HepG2 (cell line): ENCODE measurements around the gene CCDC142. TPM values are rescaled to one million over a fixed set of nuclear protein-coding genes. Genes with fewer than 3 reads are reported as not detected.

ENCODE experiments used
- DR1 ChIP-seq: sonication (generic); formaldehyde crosslinking; IDR thresholded peaks from 2 replicates; pipeline ENCODE4 v1.8.0; 2021; ENCODE audit warnings: mild to moderate bottlenecking, missing genetic modification reagents, inconsistent platforms
- HNRNPL ChIP-seq: fragments of 200-400 bp; formaldehyde crosslinking; IDR thresholded peaks from 2 replicates; pipeline ENCODE4 v1.6.1; 2017; ENCODE audit warnings: mild to moderate bottlenecking, low read depth, low read length
- PRMT3 ChIP-seq: sonication (generic); formaldehyde crosslinking; IDR thresholded peaks from 2 replicates; pipeline ENCODE4 v1.8.1; 2022; ENCODE audit warnings: low read depth, mild to moderate bottlenecking, moderate library complexity, missing genetic modification reagents, borderline replicate concordance
- REL ChIP-seq: sonication (generic); formaldehyde crosslinking; conservative IDR thresholded peaks from 2 replicates; pipeline ENCODE4 v1.8.0; 2022; ENCODE audit warnings: mild to moderate bottlenecking, missing genetic modification reagents, moderate library complexity
- YY1 ChIP-seq: IDR thresholded peaks from 2 replicates; pipeline ENCODE4 v1.6.1; 2011; ENCODE audit warnings: low read length, low read depth, moderate library complexity, mild to moderate bottlenecking; ENCODE audit not compliant: insufficient read depth, insufficient replicate concordance
- ZMYM3 ChIP-seq: sonication (generic); formaldehyde crosslinking; IDR thresholded peaks from 2 replicates; pipeline ENCODE4 v1.5.1; 2020; ENCODE audit warnings: mild to moderate bottlenecking, missing genetic modification reagents
- ZNF264 ChIP-seq: sonication (generic); formaldehyde crosslinking; IDR thresholded peaks from 2 replicates; pipeline ENCODE4 v1.4.0; 2020; ENCODE audit warnings: missing genetic modification reagents
- ZNF879 ChIP-seq: sonication (generic); formaldehyde crosslinking; IDR thresholded peaks from 2 replicates; pipeline ENCODE4 v1.8.1; 2023; ENCODE audit warnings: missing genetic modification reagents
- polyA plus RNA-seq, 8 experiments: library from polyadenylated mRNA; depleted of rRNA in 3 of 8; stranded (reverse) in 7 of 8; unstranded in 1 of 8; fragments of >200 nt; fragmentation: Illumina TruSeq in 4 of 8; extraction: Trizol in 4 of 8; gene quantifications; 2 replicates each; pipeline versions ENCODE4 v1.2.1 to v1.2.3, GENCODE V29; 2011 to 2016; ENCODE audit warnings: low read depth in 4 of 8, missing spikeins in 1 of 8, mixed read lengths in 1 of 8; ENCODE audit not compliant: insufficient read depth in 1 of 8
- total RNA-seq, 5 experiments: library from RNA; depleted of rRNA; stranded (reverse); fragments of >200 nt; fragmentation: Illumina TruSeq; extraction: Trizol; gene quantifications; 2 replicates each; pipeline ENCODE4 v1.2.3, GENCODE V29; 2016; ENCODE audit warnings: low read depth in 1 of 5
- TF ChIP-seq, protein P1 (sequence below): IDR thresholded peaks from 2 replicates; pipeline ENCODE4 v1.6.1; 2016; ENCODE audit warnings: mild to moderate bottlenecking
- TF ChIP-seq, protein P2 (sequence below): sonication (generic); formaldehyde crosslinking; IDR thresholded peaks from 2 replicates; pipeline ENCODE4 v1.4.0; 2020; ENCODE audit warnings: missing genetic modification reagents, borderline replicate concordance
- TF ChIP-seq, protein P3 (sequence below): sonication (generic); formaldehyde crosslinking; IDR thresholded peaks from 2 replicates; pipeline ENCODE4 v1.4.0; 2020; ENCODE audit warnings: mild to moderate bottlenecking, missing genetic modification reagents
- TF ChIP-seq, protein P4 (sequence below): sonication (generic); formaldehyde crosslinking; IDR thresholded peaks from 2 replicates; pipeline ENCODE4 v1.4.0; 2020; ENCODE audit warnings: missing genetic modification reagents
- TF ChIP-seq, protein P5 (sequence below): sonication (generic); formaldehyde crosslinking; IDR thresholded peaks from 2 replicates; pipeline ENCODE4 v1.4.0; 2020; ENCODE audit warnings: missing genetic modification reagents, borderline replicate concordance
- TF ChIP-seq, protein P6 (sequence below): IDR thresholded peaks from 2 replicates; pipeline ENCODE4 v1.6.1; 2012; ENCODE audit warnings: low read length, improper control_type of control experiment

CCDC142 gene
- total and polyA plus RNA-seq, 2 of the 13 experiments (the other 11 are each of a cell fraction or from before 2014, with no cell fraction given), result 14.7 to 30.4 TPM

DNA sequence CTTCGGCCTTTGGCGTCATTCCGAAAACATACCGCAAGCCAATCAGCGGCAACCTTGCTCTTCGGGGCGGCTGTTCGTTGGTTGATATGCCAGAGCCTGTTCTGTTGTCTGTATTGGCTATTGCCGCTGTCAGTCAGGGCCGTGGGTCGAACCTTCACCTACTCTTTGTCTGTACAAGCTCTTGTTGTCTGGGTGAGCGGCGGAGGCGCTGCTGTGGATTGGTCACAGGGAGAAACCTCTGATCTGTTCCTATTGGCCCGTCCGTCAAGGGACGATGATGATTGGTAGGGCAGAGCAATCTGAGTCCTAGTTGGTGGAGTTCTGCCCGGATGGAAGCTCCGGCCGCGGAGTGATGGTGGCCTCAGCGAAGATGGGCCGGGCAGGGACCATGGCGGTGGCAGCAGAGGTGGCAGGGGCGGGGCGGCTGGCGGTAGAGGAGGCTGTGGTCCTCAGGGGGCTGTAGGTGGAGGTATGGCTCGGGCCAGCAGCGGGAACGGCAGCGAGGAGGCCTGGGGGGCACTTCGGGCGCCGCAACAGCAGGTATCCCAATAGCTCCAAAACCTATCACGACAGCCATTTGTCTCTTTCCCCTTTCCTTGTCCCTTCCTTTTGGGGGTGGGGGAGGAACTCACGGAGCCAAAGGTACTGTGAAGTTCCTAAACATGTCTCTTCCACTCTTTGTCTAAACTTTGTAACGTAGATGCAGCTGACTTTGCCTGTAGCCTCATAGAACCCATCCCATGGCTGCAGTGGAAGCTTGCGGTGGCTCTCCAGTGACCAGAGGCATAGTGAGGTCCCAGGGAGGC is 24.5 kb downstream of the CCDC142 start, which contains the start of gene WBP1 (continued):
- TF ChIP-seq ZMYM3 (CRISPR knock-in tag) (no peak), PRMT3 (CRISPR knock-in tag) (no peak), ZNF879 (CRISPR knock-in tag) (no peak; the same call in 1 of the 2 replicates), HNRNPL (no peak), ZNF264 (CRISPR knock-in tag) (no peak; the same call in 1 of the 2 replicates), DR1 (CRISPR knock-in tag) (peak; percentile 87), REL (CRISPR knock-in tag) (no peak), YY1 (peak; percentile 88)
- TF ChIP-seq, protein P1, sequence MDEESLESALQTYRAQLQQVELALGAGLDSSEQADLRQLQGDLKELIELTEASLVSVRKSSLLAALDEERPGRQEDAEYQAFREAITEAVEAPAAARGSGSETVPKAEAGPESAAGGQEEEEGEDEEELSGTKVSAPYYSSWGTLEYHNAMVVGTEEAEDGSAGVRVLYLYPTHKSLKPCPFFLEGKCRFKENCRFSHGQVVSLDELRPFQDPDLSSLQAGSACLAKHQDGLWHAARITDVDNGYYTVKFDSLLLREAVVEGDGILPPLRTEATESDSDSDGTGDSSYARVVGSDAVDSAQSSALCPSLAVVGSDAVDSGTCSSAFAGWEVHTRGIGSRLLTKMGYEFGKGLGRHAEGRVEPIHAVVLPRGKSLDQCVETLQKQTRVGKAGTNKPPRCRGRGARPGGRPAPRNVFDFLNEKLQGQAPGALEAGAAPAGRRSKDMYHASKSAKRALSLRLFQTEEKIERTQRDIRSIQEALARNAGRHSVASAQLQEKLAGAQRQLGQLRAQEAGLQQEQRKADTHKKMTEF (CRISPR knock-in tag), result no peak
- TF ChIP-seq, protein P2, sequence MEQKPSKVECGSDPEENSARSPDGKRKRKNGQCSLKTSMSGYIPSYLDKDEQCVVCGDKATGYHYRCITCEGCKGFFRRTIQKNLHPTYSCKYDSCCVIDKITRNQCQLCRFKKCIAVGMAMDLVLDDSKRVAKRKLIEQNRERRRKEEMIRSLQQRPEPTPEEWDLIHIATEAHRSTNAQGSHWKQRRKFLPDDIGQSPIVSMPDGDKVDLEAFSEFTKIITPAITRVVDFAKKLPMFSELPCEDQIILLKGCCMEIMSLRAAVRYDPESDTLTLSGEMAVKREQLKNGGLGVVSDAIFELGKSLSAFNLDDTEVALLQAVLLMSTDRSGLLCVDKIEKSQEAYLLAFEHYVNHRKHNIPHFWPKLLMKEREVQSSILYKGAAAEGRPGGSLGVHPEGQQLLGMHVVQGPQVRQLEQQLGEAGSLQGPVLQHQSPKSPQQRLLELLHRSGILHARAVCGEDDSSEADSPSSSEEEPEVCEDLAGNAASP, result no peak
- TF ChIP-seq, protein P3, sequence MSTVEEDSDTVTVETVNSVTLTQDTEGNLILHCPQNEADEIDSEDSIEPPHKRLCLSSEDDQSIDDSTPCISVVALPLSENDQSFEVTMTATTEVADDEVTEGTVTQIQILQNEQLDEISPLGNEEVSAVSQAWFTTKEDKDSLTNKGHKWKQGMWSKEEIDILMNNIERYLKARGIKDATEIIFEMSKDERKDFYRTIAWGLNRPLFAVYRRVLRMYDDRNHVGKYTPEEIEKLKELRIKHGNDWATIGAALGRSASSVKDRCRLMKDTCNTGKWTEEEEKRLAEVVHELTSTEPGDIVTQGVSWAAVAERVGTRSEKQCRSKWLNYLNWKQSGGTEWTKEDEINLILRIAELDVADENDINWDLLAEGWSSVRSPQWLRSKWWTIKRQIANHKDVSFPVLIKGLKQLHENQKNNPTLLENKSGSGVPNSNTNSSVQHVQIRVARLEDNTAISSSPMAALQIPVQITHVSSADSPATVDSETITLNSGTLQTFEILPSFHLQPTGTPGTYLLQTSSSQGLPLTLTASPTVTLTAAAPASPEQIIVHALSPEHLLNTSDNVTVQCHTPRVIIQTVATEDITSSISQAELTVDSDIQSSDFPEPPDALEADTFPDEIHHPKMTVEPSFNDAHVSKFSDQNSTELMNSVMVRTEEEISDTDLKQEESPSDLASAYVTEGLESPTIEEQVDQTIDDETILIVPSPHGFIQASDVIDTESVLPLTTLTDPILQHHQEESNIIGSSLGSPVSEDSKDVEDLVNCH (CRISPR knock-in tag), result no peak
- TF ChIP-seq, protein P4, sequence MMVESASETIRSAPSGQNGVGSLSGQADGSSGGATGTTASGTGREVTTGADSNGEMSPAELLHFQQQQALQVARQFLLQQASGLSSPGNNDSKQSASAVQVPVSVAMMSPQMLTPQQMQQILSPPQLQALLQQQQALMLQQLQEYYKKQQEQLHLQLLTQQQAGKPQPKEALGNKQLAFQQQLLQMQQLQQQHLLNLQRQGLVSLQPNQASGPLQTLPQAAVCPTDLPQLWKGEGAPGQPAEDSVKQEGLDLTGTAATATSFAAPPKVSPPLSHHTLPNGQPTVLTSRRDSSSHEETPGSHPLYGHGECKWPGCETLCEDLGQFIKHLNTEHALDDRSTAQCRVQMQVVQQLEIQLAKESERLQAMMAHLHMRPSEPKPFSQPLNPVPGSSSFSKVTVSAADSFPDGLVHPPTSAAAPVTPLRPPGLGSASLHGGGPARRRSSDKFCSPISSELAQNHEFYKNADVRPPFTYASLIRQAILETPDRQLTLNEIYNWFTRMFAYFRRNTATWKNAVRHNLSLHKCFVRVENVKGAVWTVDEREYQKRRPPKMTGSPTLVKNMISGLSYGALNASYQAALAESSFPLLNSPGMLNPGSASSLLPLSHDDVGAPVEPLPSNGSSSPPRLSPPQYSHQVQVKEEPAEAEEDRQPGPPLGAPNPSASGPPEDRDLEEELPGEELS (CRISPR knock-in tag), result no peak
- TF ChIP-seq, protein P5, sequence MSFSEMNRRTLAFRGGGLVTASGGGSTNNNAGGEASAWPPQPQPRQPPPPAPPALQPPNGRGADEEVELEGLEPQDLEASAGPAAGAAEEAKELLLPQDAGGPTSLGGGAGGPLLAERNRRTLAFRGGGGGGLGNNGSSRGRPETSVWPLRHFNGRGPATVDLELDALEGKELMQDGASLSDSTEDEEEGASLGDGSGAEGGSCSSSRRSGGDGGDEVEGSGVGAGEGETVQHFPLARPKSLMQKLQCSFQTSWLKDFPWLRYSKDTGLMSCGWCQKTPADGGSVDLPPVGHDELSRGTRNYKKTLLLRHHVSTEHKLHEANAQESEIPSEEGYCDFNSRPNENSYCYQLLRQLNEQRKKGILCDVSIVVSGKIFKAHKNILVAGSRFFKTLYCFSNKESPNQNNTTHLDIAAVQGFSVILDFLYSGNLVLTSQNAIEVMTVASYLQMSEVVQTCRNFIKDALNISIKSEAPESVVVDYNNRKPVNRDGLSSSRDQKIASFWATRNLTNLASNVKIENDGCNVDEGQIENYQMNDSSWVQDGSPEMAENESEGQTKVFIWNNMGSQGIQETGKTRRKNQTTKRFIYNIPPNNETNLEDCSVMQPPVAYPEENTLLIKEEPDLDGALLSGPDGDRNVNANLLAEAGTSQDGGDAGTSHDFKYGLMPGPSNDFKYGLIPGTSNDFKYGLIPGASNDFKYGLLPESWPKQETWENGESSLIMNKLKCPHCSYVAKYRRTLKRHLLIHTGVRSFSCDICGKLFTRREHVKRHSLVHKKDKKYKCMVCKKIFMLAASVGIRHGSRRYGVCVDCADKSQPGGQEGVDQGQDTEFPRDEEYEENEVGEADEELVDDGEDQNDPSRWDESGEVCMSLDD (CRISPR knock-in tag), result no peak
- TF ChIP-seq, protein P6, sequence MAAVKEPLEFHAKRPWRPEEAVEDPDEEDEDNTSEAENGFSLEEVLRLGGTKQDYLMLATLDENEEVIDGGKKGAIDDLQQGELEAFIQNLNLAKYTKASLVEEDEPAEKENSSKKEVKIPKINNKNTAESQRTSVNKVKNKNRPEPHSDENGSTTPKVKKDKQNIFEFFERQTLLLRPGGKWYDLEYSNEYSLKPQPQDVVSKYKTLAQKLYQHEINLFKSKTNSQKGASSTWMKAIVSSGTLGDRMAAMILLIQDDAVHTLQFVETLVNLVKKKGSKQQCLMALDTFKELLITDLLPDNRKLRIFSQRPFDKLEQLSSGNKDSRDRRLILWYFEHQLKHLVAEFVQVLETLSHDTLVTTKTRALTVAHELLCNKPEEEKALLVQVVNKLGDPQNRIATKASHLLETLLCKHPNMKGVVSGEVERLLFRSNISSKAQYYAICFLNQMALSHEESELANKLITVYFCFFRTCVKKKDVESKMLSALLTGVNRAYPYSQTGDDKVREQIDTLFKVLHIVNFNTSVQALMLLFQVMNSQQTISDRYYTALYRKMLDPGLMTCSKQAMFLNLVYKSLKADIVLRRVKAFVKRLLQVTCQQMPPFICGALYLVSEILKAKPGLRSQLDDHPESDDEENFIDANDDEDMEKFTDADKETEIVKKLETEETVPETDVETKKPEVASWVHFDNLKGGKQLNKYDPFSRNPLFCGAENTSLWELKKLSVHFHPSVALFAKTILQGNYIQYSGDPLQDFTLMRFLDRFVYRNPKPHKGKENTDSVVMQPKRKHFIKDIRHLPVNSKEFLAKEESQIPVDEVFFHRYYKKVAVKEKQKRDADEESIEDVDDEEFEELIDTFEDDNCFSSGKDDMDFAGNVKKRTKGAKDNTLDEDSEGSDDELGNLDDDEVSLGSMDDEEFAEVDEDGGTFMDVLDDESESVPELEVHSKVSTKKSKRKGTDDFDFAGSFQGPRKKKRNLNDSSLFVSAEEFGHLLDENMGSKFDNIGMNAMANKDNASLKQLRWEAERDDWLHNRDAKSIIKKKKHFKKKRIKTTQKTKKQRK, result peak; percentile 71
